HepG2 (cell line): ENCODE measurements around the gene SNX22. TPM values are rescaled to one million over a fixed set of nuclear protein-coding genes. Genes with fewer than 3 reads are reported as not detected.

ENCODE experiments used
- ATAC-seq: fragments of 200-7000 bp; cut with Tn5 transposase; 3 replicates; pipeline ENCODE4 v1.9.1; 2020; ENCODE audit warnings: mild to moderate bottlenecking, moderate library complexity
- BruUV-seq: library from RNA; stranded (reverse); fragments of 400-500 nt; replicated peaks from 2 replicates; lab custom pipeline; 2021; lab: Mats Ljungman, UMichigan
- CTCF ChIA-PET: fragments of 300-600 bp; formaldehyde crosslinking; extraction: SDS; loops from one replicate; lab custom pipeline; 2021; ENCODE audit warnings: low total read pairs, inconsistent platforms, low intra/inter-chr PET ratio; lab: Yijun Ruan, JAX
- POLR2A ChIA-PET: fragments of 350-600 bp; sonication (Branson Sonifier 250); formaldehyde crosslinking; loops from one replicate; lab custom pipeline; 2020; ENCODE audit warnings: antibody characterized with exemption, inconsistent platforms; lab: Yijun Ruan, JAX
- DNase-seq: peaks from one replicate; pipeline ENCODE4 v3.0.0-alpha.2; 2015; ENCODE audit warnings: low spot score
- FAIRE-seq: peaks from 3 replicates; lab custom pipeline; 2011; peaks lifted over from hg19 to GRCh38; lab: Jason Lieb, UNC
- H2AFZ ChIP-seq: one replicate; pipeline ENCODE4 v1.6.1; 2011; ENCODE audit warnings: low read length, inconsistent platforms
- H3K27ac ChIP-seq: fragments of 300-600 bp; 3 replicates; pipeline ENCODE4 v1.8.0; 2011; ENCODE audit warnings: mixed run types, mild to moderate bottlenecking, mixed read lengths, low read length, inconsistent platforms; ENCODE audit not compliant: insufficient read depth; ENCODE audit errors: extremely low read length
- H3K27me3 ChIP-seq, 2 experiments: fragments of 200-600 bp in 1 of 2; 2 replicates in 1 of 2; 3 replicates in 1 of 2; pipeline versions ENCODE4 v1.6.0 to v1.8.0; 2011; ENCODE audit warnings: low read length in 2 of 2, mild to moderate bottlenecking in 2 of 2, moderate library complexity in 2 of 2, inconsistent platforms in 1 of 2; ENCODE audit not compliant: insufficient read depth in 2 of 2, control insufficient read depth in 1 of 2
- H3K36me3 ChIP-seq, 2 experiments: fragments of 200-600 bp in 1 of 2; replicated peaks in 1 of 2; 2 replicates in 1 of 2; 3 replicates in 1 of 2; pipeline versions ENCODE4 v1.5.1 to v1.8.0; 2011; ENCODE audit warnings: low read length in 2 of 2, inconsistent platforms in 1 of 2; ENCODE audit not compliant: insufficient read depth in 2 of 2, control insufficient read depth in 1 of 2
- H3K4me1 ChIP-seq: 2 replicates; pipeline ENCODE4 v1.5.1; 2012; ENCODE audit warnings: low read length, inconsistent platforms; ENCODE audit not compliant: insufficient read depth
- H3K4me2 ChIP-seq: 2 replicates; pipeline ENCODE4 v1.6.0; 2011; ENCODE audit warnings: low read depth, low read length, inconsistent platforms
- H3K4me3 ChIP-seq, 3 experiments: fragments of 200-600 bp in 1 of 3; sonication (generic), shearing (Covaris generic) in 1 of 3; replicated peaks in 1 of 3; 2 replicates each; pipeline ENCODE4 v1.5.1; 2011 to 2016; ENCODE audit warnings: low read length in 3 of 3, inconsistent platforms in 2 of 3, low read depth in 2 of 3, mild to moderate bottlenecking in 2 of 3, control low read depth in 1 of 3, mixed read lengths in 1 of 3; ENCODE audit not compliant: insufficient read depth in 1 of 3
- H3K79me2 ChIP-seq: one replicate; pipeline ENCODE4 v1.6.1; 2011; ENCODE audit warnings: low read length, inconsistent platforms; ENCODE audit not compliant: insufficient read depth
- H3K9ac ChIP-seq: 2 replicates; pipeline ENCODE4 v1.6.0; 2011; ENCODE audit warnings: mild to moderate bottlenecking, low read depth, low read length, inconsistent platforms; ENCODE audit not compliant: insufficient read depth
- H3K9me3 ChIP-seq: 2 replicates; pipeline ENCODE4 v1.5.1; 2012; ENCODE audit warnings: mild to moderate bottlenecking, low read length
- H4K20me1 ChIP-seq: 2 replicates; pipeline ENCODE4 v1.6.0; 2011; ENCODE audit warnings: inconsistent platforms, mild to moderate bottlenecking, low read length, moderate library complexity; ENCODE audit not compliant: insufficient read depth
- ATF1 ChIP-seq: IDR thresholded peaks from 2 replicates; pipeline ENCODE4 v1.6.1; 2016; ENCODE audit warnings: mild to moderate bottlenecking, control low read depth
- GMEB1 ChIP-seq: sonication (generic); formaldehyde crosslinking; IDR thresholded peaks from 2 replicates; pipeline ENCODE4 v1.5.1; 2020; ENCODE audit warnings: missing genetic modification reagents, mild to moderate bottlenecking, borderline replicate concordance
- IRF2 ChIP-seq: IDR thresholded peaks from 2 replicates; pipeline ENCODE4 v1.6.1; 2018; ENCODE audit warnings: missing genetic modification reagents, missing compliant biosample characterization
- KMT2B ChIP-seq: IDR thresholded peaks from 2 replicates; pipeline ENCODE4 v1.6.1; 2016; ENCODE audit warnings: missing genetic modification reagents, missing compliant biosample characterization
- PAF1 ChIP-seq: IDR thresholded peaks from 2 replicates; pipeline ENCODE4 v1.6.1; 2016; ENCODE audit warnings: missing genetic modification reagents, missing compliant biosample characterization
- PAX8 ChIP-seq: sonication (generic); formaldehyde crosslinking; IDR thresholded peaks from 2 replicates; pipeline ENCODE4 v1.8.0; 2022; ENCODE audit warnings: mild to moderate bottlenecking, missing genetic modification reagents, borderline replicate concordance
- POLR2G ChIP-seq: fragments of 200-400 bp; formaldehyde crosslinking; IDR thresholded peaks from 2 replicates; pipeline ENCODE4 v1.6.1; 2018; ENCODE audit warnings: mild to moderate bottlenecking, low read depth, low read length, moderate library complexity
- PRDM15 ChIP-seq: sonication (generic); formaldehyde crosslinking; IDR thresholded peaks from 2 replicates; pipeline ENCODE4 v1.4.0; 2020; ENCODE audit warnings: missing genetic modification reagents
- SP5 ChIP-seq: IDR thresholded peaks from 2 replicates; pipeline ENCODE4 v1.6.1; 2016; ENCODE audit warnings: low read depth, borderline replicate concordance
- ZBTB42 ChIP-seq: sonication (generic); formaldehyde crosslinking; IDR thresholded peaks from 2 replicates; pipeline ENCODE4 v1.5.0; 2020; ENCODE audit warnings: mild to moderate bottlenecking, missing genetic modification reagents
- ZFP36L2 ChIP-seq: sonication (generic); formaldehyde crosslinking; IDR thresholded peaks from 2 replicates; pipeline ENCODE4 v1.4.0; 2020; ENCODE audit warnings: missing genetic modification reagents
- ZNF235 ChIP-seq: sonication (generic); formaldehyde crosslinking; IDR thresholded peaks from 2 replicates; pipeline ENCODE4 v1.8.1; 2023; ENCODE audit warnings: mild to moderate bottlenecking, missing genetic modification reagents, borderline replicate concordance
- ZNF260 ChIP-seq: sonication (generic); formaldehyde crosslinking; IDR thresholded peaks from 2 replicates; pipeline ENCODE4 v1.4.0; 2020; ENCODE audit warnings: missing genetic modification reagents, low read depth, mild to moderate bottlenecking, borderline replicate concordance
- ZNF557 ChIP-seq: sonication (generic); formaldehyde crosslinking; IDR thresholded peaks from 2 replicates; pipeline ENCODE4 v1.4.0; 2020; ENCODE audit warnings: missing genetic modification reagents
- ZNF605 ChIP-seq: sonication (generic); formaldehyde crosslinking; IDR thresholded peaks from 2 replicates; pipeline ENCODE4 v1.8.0; 2022; ENCODE audit warnings: mild to moderate bottlenecking, missing genetic modification reagents
- ZNF703 ChIP-seq: sonication (generic); formaldehyde crosslinking; IDR thresholded peaks from 2 replicates; pipeline ENCODE4 v1.5.1; 2020; ENCODE audit warnings: missing genetic modification reagents, mild to moderate bottlenecking, moderate library complexity, borderline replicate concordance
- ZNF737 ChIP-seq: sonication (generic); formaldehyde crosslinking; IDR thresholded peaks from 2 replicates; pipeline ENCODE4 v1.5.0; 2020; ENCODE audit warnings: missing genetic modification reagents, mild to moderate bottlenecking, borderline replicate concordance
- WGBS: methylation state at CpG from one replicate; pipeline ENCODE4 v1.1.6; 2017; ENCODE audit warnings: low lambda C conversion rate; 5-methylcytosine and 5-hydroxymethylcytosine counted together
- in situ Hi-C: cut with HindIII; loops from 2 replicates; pipeline ENCODE4 v1.10.0; 2017; ENCODE audit warnings: low pct_unique_long_range_greater_than_20kb; ENCODE audit not compliant: extremely low pct_ligation_motif_present
- intact Hi-C: fragments of 100-400 bp; cut with micrococcal nuclease; formaldehyde crosslinking; loops from one replicate; pipeline ENCODE4 v1.10.0; 2022; ENCODE audit not compliant: unreplicated experiment
- polyA plus RNA-seq, 8 experiments: library from polyadenylated mRNA; depleted of rRNA in 3 of 8; stranded (reverse) in 7 of 8; unstranded in 1 of 8; fragments of >200 nt; fragmentation: Illumina TruSeq in 4 of 8; extraction: Trizol in 4 of 8; gene quantifications; 2 replicates each; pipeline versions ENCODE4 v1.2.1 to v1.2.3, GENCODE V29; 2011 to 2016; ENCODE audit warnings: low read depth in 4 of 8, missing spikeins in 1 of 8, mixed read lengths in 1 of 8; ENCODE audit not compliant: insufficient read depth in 1 of 8
- total RNA-seq, 5 experiments: library from RNA; depleted of rRNA; stranded (reverse); fragments of >200 nt; fragmentation: Illumina TruSeq; extraction: Trizol; gene quantifications; 2 replicates each; pipeline ENCODE4 v1.2.3, GENCODE V29; 2016; ENCODE audit warnings: low read depth in 1 of 5
- TF ChIP-seq, protein P1 (sequence below): sonication (generic); formaldehyde crosslinking; IDR thresholded peaks from 2 replicates; pipeline ENCODE4 v1.4.0; 2020; ENCODE audit warnings: mild to moderate bottlenecking, missing genetic modification reagents
- TF ChIP-seq, protein P2 (sequence below): sonication (generic); formaldehyde crosslinking; IDR thresholded peaks from 2 replicates; pipeline ENCODE4 v1.5.0; 2020; ENCODE audit warnings: missing genetic modification reagents

The SNX22 gene
- total and polyA plus RNA-seq, 2 of the 13 experiments (the other 11 are each of a cell fraction or from before 2014, with no cell fraction given) = 2.3 to 5.5 TPM

- BruUV-seq = no TSS peak
- CTCF ChIA-PET = no interaction called here
- FAIRE-seq (no peak), DNase-seq (no peak), ATAC-seq (no peak)
- TF ChIP-seq SP5 (CRISPR knock-in tag) = no peak
- no peak for TF ChIP-seq PAF1 (CRISPR knock-in tag)
- TF ChIP-seq ZNF260 = no peak
- no peak for TF ChIP-seq PRDM15 (CRISPR knock-in tag)
- no peak for TF ChIP-seq ZNF737
- no peak for TF ChIP-seq PAX8 (CRISPR knock-in tag)
- TF ChIP-seq IRF2 (CRISPR knock-in tag) = no peak
- no peak for TF ChIP-seq ZNF235 (CRISPR knock-in tag)
- no peak for TF ChIP-seq GMEB1 (CRISPR knock-in tag)
- no peak for TF ChIP-seq POLR2G
- no peak for TF ChIP-seq ATF1
- no peak for TF ChIP-seq ZFP36L2 (CRISPR knock-in tag)
- no peak for TF ChIP-seq ZBTB42 (CRISPR knock-in tag)
- TF ChIP-seq, protein P1, sequence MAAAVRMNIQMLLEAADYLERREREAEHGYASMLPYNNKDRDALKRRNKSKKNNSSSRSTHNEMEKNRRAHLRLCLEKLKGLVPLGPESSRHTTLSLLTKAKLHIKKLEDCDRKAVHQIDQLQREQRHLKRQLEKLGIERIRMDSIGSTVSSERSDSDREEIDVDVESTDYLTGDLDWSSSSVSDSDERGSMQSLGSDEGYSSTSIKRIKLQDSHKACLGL (CRISPR knock-in tag) = no peak
- TF ChIP-seq, protein P2, sequence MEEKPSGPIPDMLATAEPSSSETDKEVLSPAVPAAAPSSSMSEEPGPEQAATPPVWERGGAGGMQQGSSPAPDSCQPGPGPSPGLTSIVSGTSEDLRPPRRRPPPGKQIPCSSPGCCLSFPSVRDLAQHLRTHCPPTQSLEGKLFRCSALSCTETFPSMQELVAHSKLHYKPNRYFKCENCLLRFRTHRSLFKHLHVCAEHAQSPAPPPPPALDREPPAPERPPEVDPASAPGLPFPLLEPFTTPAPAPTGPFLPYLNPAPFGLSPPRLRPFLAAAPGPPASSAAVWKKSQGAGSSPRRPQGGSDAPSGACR (CRISPR knock-in tag) = no peak
- no peak for TF ChIP-seq ZNF605
- no peak for TF ChIP-seq KMT2B
- TF ChIP-seq ZNF557 (CRISPR knock-in tag) = no peak
- no peak for TF ChIP-seq ZNF703 (CRISPR knock-in tag)
- H4K20me1 ChIP-seq = peaks cover 9% of the 10 kb centered on the region
- in situ Hi-C loops (no loop called here), intact Hi-C loops (no loop called here)
- H3K27ac ChIP-seq = no peak overlapping the region
- peaks cover 41% of the 10 kb centered on the region for H3K4me1 ChIP-seq
- H3K9ac ChIP-seq = no peak overlapping the region
- no peak overlapping the region for H3K4me2 ChIP-seq
- H3K27me3 ChIP-seq = no peaks in the 10 kb centered on the region
- no peaks in the 10 kb centered on the region for H3K9me3 ChIP-seq
- no peak overlapping the region for H2AFZ ChIP-seq
- no peak overlapping the region for H3K4me3 ChIP-seq
- H3K79me2 ChIP-seq = peaks cover 96% of the 10 kb centered on the region
- peaks cover 1 to 5% of the 10 kb centered on the region in 2 experiments; a peak in 2 of 5 replicates for H3K36me3 ChIP-seq
- WGBS = 96% methylated on average over 9 of the region's 9 CpGs
- POLR2A ChIA-PET = interaction anchor here (0.7 kb wide), 1 partner anchor 328 kb away, joined by 3 read pairs; no protein-coding TSS in a partner anchor
These were observed 46.3 kb upstream of the SNX22 start for GRCh38 chr15:64105113-64105704.
